Endodermal cell (in vitro differentiated cells): ENCODE data around the gene ZNF750. TPM values are rescaled to one million over a fixed set of nuclear protein-coding genes. Genes with fewer than 3 reads are reported as not detected.

ENCODE experiments used
- DNase-seq: peaks from one replicate; pipeline ENCODE4 v3.0.0-alpha.2; 2017
- H3K27ac ChIP-seq: 2 replicates; pipeline ENCODE4 v1.5.1; 2013; ENCODE audit warnings: mild to moderate bottlenecking, low read depth, low read length, moderate library complexity
- H3K27me3 ChIP-seq: 2 replicates; pipeline ENCODE4 v1.6.1; 2013; ENCODE audit warnings: mild to moderate bottlenecking, low read length, moderate library complexity; ENCODE audit not compliant: insufficient read depth, control insufficient read depth, poor library complexity, severe bottlenecking
- H3K36me3 ChIP-seq: 2 replicates; pipeline ENCODE4 v1.7.0; 2013; ENCODE audit warnings: mild to moderate bottlenecking, low read length, moderate library complexity; ENCODE audit not compliant: control insufficient read depth, insufficient read depth
- H3K4me1 ChIP-seq: one replicate; pipeline ENCODE4 v1.7.0; 2013; ENCODE audit warnings: low read length; ENCODE audit not compliant: control insufficient read depth, insufficient read depth
- H3K4me3 ChIP-seq: 2 replicates; pipeline ENCODE4 v1.5.1; 2013; ENCODE audit warnings: mild to moderate bottlenecking, low read length, moderate library complexity
- H3K9ac ChIP-seq: 2 replicates; pipeline ENCODE4 v1.6.1; 2013; ENCODE audit warnings: mild to moderate bottlenecking, low read length, moderate library complexity; ENCODE audit not compliant: poor library complexity, severe bottlenecking; ENCODE audit errors: extremely low read depth
- H3K9me3 ChIP-seq: 2 replicates; pipeline ENCODE4 v1.6.1; 2013; ENCODE audit warnings: mild to moderate bottlenecking, low read length, moderate library complexity; ENCODE audit not compliant: control insufficient read depth
- H3K27ac Mint-ChIP-seq: 2 replicates; pipeline ENCODE4 v1.8.0; 2020; ENCODE audit warnings: mixed read lengths
- H3K27me3 Mint-ChIP-seq: 2 replicates; pipeline ENCODE4 v1.8.0; 2021; ENCODE audit warnings: mild to moderate bottlenecking, mixed read lengths; ENCODE audit not compliant: insufficient read depth
- H3K36me3 Mint-ChIP-seq: 2 replicates; pipeline ENCODE4 v1.8.0; 2020; ENCODE audit warnings: low read depth, mixed read lengths
- H3K4me1 Mint-ChIP-seq: 2 replicates; pipeline ENCODE4 v1.8.0; 2020; ENCODE audit warnings: mixed read lengths
- H3K4me3 Mint-ChIP-seq: 2 replicates; pipeline ENCODE4 v1.8.0; 2020; ENCODE audit warnings: mild to moderate bottlenecking, moderate library complexity, mixed read lengths
- H3K9me3 Mint-ChIP-seq: 2 replicates; pipeline ENCODE4 v1.8.0; 2020; ENCODE audit warnings: mild to moderate bottlenecking, mixed read lengths
- CTCF ChIP-seq: fragments of 200-600 bp; sonication (generic); conservative IDR thresholded peaks from 2 replicates; pipeline ENCODE4 v1.5.0; 2021; ENCODE audit warnings: antibody characterized with exemption, mild to moderate bottlenecking
- WGBS, 2 experiments: methylation state at CpG; one replicate each; pipeline versions ENCODE4 v1.1.5 to v1.1.7; 2013; ENCODE audit warnings: missing lambda C conversion rate in 2 of 2, mixed read lengths in 1 of 2; ENCODE audit not compliant: insufficient coverage in 1 of 2, insufficient read length in 1 of 2; 5-methylcytosine and 5-hydroxymethylcytosine counted together
- total RNA-seq, 2 donors: library from RNA; stranded (reverse); fragmentation: NEBNext Ultra II Directional in 1 of 2; extraction: Animal tissue kit (Norgen Biotek cat#: 25700) in 1 of 2; gene quantifications; 2 replicates in 1 of 2; 3 replicates in 1 of 2; pipeline ENCODE4 v1.2.1, GENCODE V29; 2021

Gene ZNF750
- total RNA-seq, 2 donors from 2014 or later, result not detected

GRCh38 chr17:82859431-82860403 lies 19.9 kb upstream of the ZNF750 start:
- Histone ChIP-seq H3K9me3 (no peaks in the 10 kb centered on the region), H3K4me1 (peaks cover 9% of the 10 kb centered on the region), H3K27ac (peak overlapping the region; percentile 14), H3K4me3 (no peak overlapping the region), H3K9ac (no peak overlapping the region), H3K27me3 (no peaks in the 10 kb centered on the region), H3K36me3 (peaks cover 3% of the 10 kb centered on the region)
- 85 to 91% methylated on average over 19 to 23 of the region's 23 CpGs for WGBS, 2 experiments
- no peak for TF ChIP-seq CTCF
- Mint-ChIP-seq H3K9me3 (peaks cover 5% of the 10 kb centered on the region), H3K36me3 (peaks cover 18% of the 10 kb centered on the region), H3K4me1 (peaks cover 9% of the 10 kb centered on the region), H3K27ac (peak overlapping the region; percentile 89), H3K4me3 (no peak overlapping the region), H3K27me3 (no peaks in the 10 kb centered on the region)
- DNase-seq, result peak; percentile 66

DNA sequence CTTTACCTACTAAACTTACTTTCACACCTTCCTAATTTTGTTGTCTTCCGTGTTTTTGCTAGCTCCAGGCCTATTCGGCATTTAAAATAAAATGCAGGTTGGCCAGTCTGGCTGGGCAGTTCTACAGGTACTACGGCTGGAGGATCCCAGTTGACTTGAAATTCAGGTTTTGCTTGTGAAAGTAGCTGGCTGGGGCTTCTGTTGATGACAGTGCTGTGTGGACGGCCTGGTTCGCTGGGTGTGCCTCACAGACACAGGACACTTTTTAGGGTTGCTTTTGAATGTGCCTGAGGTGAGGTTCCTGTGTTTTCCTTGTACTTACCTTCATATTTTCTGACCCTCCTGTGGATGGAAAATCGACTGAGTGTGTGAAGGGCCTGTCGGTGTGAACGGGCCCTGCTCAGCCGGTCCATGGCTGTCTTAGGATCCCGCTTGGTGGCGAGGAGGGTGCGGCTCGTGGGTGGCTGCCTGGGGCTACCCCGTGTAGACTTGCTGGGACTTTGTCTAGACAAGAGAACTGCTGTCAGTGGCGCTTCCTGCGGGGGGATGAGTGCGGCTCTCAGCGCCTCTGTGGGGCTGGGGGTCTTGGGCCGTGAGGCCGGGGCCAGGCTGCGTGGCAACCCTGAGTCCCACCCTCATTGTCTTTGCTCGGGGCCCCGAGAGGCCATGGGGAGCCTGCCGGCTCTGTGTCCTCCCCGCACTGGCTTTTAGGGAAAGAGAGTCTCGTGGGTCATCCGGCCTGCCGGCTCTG lies 18.7 kb upstream of the ZNF750 start:
- peak overlapping the region; percentile 14 for H3K27ac ChIP-seq
- H3K36me3 ChIP-seq, result peaks cover 11% of the 10 kb centered on the region
- peaks cover 12% of the 10 kb centered on the region for H3K4me1 Mint-ChIP-seq
- no peak overlapping the region for H3K9ac ChIP-seq
- H3K9me3 ChIP-seq, result no peaks in the 10 kb centered on the region
- peaks cover 8% of the 10 kb centered on the region for H3K4me1 ChIP-seq
- no peak overlapping the region for H3K4me3 Mint-ChIP-seq
- 96 to 97% methylated on average over 19 to 28 of the region's 28 CpGs for WGBS, 2 experiments
- H3K9me3 Mint-ChIP-seq, result peaks cover 5% of the 10 kb centered on the region
- no peaks in the 10 kb centered on the region for H3K27me3 Mint-ChIP-seq
- H3K27me3 ChIP-seq, result no peaks in the 10 kb centered on the region
- H3K27ac Mint-ChIP-seq, result peak overlapping the region; percentile 89
- no peak for TF ChIP-seq CTCF
- DNase-seq, result no peak
- peaks cover 30% of the 10 kb centered on the region for H3K36me3 Mint-ChIP-seq
- no peak overlapping the region for H3K4me3 ChIP-seq

- Mint-ChIP-seq H3K27me3 (no peaks in the 10 kb centered on the region), H3K9me3 (peaks cover 5% of the 10 kb centered on the region), H3K4me3 (no peak overlapping the region), H3K27ac (no peak overlapping the region), H3K4me1 (peaks cover 9% of the 10 kb centered on the region), H3K36me3 (peaks cover 31% of the 10 kb centered on the region)
- Histone ChIP-seq H3K4me1 (peaks cover 4% of the 10 kb centered on the region), H3K36me3 (peaks cover 11% of the 10 kb centered on the region), H3K9me3 (no peaks in the 10 kb centered on the region), H3K27me3 (no peaks in the 10 kb centered on the region), H3K27ac (no peak overlapping the region), H3K9ac (no peak overlapping the region), H3K4me3 (no peak overlapping the region)
- WGBS, 2 experiments, result 83 to 88% methylated on average over 7 to 14 of the region's 15 CpGs
- no peak for DNase-seq
- TF ChIP-seq CTCF, result no peak
Measured at GRCh38 chr17:82856361-82856760, 16.5 kb upstream of the ZNF750 start.
